Vagina (tissue), 2 donors: Measurements from ENCODE around the gene CLDN11. TPM values are rescaled to one million over a fixed set of nuclear protein-coding genes. Genes with fewer than 3 reads are reported as not detected.
A peak's percentile ranks its signal among the peaks of the same experiment; 100 is the strongest.

ENCODE experiments used
- DNase-seq, 2 donors: peaks; one replicate each; pipeline ENCODE4 v3.0.0-alpha.2; 2017; ENCODE audit errors: extremely low spot score in 2 of 2
- H3K27ac ChIP-seq: fragments of 200-600 bp; sonication (generic); one replicate; pipeline ENCODE4 v1.5.1; 2019
- H3K27me3 ChIP-seq: fragments of 200-600 bp; sonication (generic); one replicate; pipeline ENCODE4 v1.5.1; 2019
- H3K36me3 ChIP-seq, 2 donors: fragments of 200-600 bp; sonication (generic); one replicate each; pipeline ENCODE4 v1.5.1; 2017 to 2019
- H3K4me1 ChIP-seq: fragments of 200-600 bp; sonication (generic); one replicate; pipeline ENCODE4 v1.5.1; 2019
- H3K4me3 ChIP-seq, 2 donors: fragments of 200-600 bp; sonication (generic); 1 replicate in 1 of 2; 2 replicates in 1 of 2; pipeline ENCODE4 v1.5.1; 2016 to 2019
- H3K9me3 ChIP-seq: fragments of 200-600 bp; sonication (generic); one replicate; pipeline ENCODE4 v1.5.1; 2019
- CTCF ChIP-seq, 3 experiments: fragments of 450-650 bp in 2 of 3; fragments of 200-600 bp in 1 of 3; sonication (generic) in 1 of 3; IDR thresholded peaks; one replicate each; pipeline ENCODE4 v1.5.1; 2017 to 2019; ENCODE audit warnings: antibody characterized with exemption in 3 of 3, mild to moderate bottlenecking in 2 of 3, moderate library complexity in 2 of 3
- POLR2A ChIP-seq, 2 donors: fragments of 450-650 bp; IDR thresholded peaks; one replicate each; pipeline ENCODE4 v1.6.1; 2017; ENCODE audit warnings: antibody characterized with exemption in 2 of 2, mild to moderate bottlenecking in 2 of 2, moderate library complexity in 2 of 2
- POLR2AphosphoS5 ChIP-seq, 2 donors: sonication (generic); formaldehyde crosslinking; IDR thresholded peaks; one replicate each; pipeline ENCODE4 v1.9.0; 2017; ENCODE audit warnings: antibody characterized with exemption in 2 of 2, mild to moderate bottlenecking in 2 of 2, low read depth in 1 of 2; ENCODE audit not compliant: insufficient read depth in 1 of 2
- intact Hi-C: fragments of 100-400 bp; cut with DNase I; formaldehyde crosslinking; loops from one replicate; pipeline ENCODE4 v1.15.1; 2023
- total RNA-seq: library from RNA; depleted of rRNA; stranded (reverse); fragments of >200 nt; gene quantifications from one replicate; pipeline ENCODE4 v1.2.3, GENCODE V29; 2016

Gene CLDN11
- total RNA-seq, 1 donor from 2014 or later: 136 TPM

DNA sequence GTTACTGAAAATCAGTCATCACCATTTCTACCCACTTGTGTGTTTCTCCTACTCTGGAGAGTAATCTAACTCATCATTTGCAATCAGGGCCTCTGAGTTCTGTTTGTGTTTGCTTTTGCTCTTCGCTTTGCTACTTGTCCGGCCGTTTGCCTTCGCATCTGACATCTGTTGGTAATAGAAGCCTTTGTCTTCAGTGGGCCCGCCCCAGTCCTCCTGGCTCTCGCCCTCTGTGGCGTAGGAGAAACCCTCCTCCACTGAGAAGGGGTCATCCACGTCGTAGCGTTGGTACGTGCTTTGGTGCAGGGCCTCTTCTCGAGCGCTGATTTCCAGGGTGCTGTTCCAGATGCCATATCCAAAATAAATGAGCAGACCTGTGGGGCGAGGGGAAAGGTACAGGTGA, 48.3 kb downstream of the CLDN11 start:
- Histone ChIP-seq H3K27me3 (no peaks in the 10 kb centered on the region), H3K27ac (no peak overlapping the region), H3K4me3 (no peak overlapping the region), H3K4me1 (peaks cover 27% of the 10 kb centered on the region), H3K36me3 (no peaks in the 10 kb centered on the region), H3K9me3 (no peaks in the 10 kb centered on the region)
- no peak for TF ChIP-seq POLR2A (IDR thresholded peaks at IDR 0.05)
- TF ChIP-seq POLR2AphosphoS5 (IDR thresholded peaks at IDR 0.05; ENCODE audit: insufficient read depth in 1 of 2, low read depth in 1 of 2): no peak
- TF ChIP-seq CTCF (IDR thresholded peaks at IDR 0.05): no peak
- no peak for DNase-seq
- intact Hi-C loops: no loop called here

DNA sequence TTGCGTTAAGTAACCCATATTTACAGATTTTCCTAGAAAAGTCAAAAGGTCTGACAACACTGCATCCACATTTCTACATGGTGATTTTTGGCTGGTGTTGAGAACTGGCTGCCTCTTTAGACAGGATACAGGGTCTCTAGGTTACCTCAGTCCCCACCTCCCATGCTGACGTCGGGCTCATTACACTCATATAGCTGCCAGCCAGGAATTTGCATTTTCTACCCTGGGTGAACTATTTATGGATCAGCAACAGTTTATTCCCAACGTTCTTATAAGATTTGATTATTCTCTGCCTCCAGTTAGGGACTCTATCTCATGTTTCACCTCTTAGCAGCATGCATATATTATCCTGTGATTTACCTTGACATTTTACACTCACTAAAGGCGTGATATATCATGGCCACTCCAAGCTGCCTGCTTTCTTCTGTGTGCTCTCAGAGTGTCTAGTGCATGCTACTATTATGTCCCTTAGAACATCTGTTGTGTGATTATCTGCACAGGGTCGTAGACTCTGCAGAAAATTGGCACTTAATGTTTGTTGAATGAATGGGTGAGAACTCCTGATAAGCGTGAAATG, 49.0 kb downstream of the CLDN11 start:
- no peak overlapping the region for H3K4me3 ChIP-seq

DNA sequence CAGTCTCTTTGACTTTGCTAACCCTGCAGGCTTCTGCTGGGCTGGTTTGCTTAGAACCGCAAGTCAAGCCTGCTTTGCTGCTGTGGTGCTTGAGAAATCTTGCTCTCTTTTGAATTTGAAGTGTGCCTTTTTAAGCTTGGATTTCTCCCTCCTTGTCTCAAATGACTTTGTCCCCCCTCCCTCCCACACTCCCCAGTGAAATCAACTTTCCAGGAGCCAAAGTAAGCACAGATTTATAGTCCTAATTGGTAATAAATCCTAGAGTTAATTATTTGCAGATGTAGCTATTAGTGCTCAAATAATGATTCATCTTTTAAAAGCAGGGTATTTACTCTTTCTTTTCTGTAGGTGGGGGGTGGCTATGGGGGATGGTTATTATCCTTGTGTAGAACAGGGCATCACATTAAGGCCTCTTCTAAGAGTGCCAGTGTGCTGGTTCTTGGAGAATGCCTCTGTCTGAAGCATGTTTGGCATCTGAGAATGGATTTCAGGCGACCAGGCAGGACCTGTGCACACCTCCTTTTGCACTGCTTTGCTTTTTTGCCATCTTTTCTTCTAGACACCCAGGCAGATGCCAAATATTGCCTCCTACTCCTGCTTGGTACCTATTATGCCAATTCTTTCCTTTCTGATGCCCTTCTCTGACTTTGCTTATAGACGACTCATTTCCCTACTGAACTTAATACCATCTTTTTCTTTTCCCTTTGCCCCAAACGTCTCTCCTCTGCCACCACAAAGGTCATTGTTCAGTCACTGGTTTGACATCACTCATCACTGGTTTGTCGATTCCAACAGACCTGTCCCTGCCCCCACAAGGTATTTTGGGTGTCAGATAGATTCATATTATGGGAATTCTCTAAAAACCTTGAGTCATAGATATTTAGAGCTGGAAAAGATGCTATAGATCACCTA, 50.7 kb downstream of the CLDN11 start:
- Histone ChIP-seq H3K4me3 (no peak overlapping the region), H3K27ac (peak overlapping the region; percentile 74), H3K36me3 (no peaks in the 10 kb centered on the region), H3K4me1 (peaks cover 41% of the 10 kb centered on the region), H3K27me3 (no peaks in the 10 kb centered on the region), H3K9me3 (no peaks in the 10 kb centered on the region)
- intact Hi-C loops: no loop called here
- no peak for DNase-seq
- TF ChIP-seq POLR2AphosphoS5 (IDR thresholded peaks at IDR 0.05; ENCODE audit: insufficient read depth in 1 of 2, low read depth in 1 of 2) (peak in 1 of 2 donors; percentile 50), POLR2A (IDR thresholded peaks at IDR 0.05) (no peak), CTCF (IDR thresholded peaks at IDR 0.05) (no peak)

More for the DNA sequence above, 49.0 kb downstream of the CLDN11 start:
- no peaks in the 10 kb centered on the region for H3K27me3 ChIP-seq
- intact Hi-C loops: no loop called here
- no peaks in the 10 kb centered on the region for H3K36me3 ChIP-seq
- no peak for DNase-seq
- H3K27ac ChIP-seq: no peak overlapping the region
- TF ChIP-seq POLR2A (IDR thresholded peaks at IDR 0.05) (no peak), CTCF (IDR thresholded peaks at IDR 0.05) (no peak), POLR2AphosphoS5 (IDR thresholded peaks at IDR 0.05; ENCODE audit: insufficient read depth in 1 of 2, low read depth in 1 of 2) (no peak)
- no peaks in the 10 kb centered on the region for H3K9me3 ChIP-seq
- peaks cover 27% of the 10 kb centered on the region for H3K4me1 ChIP-seq

GRCh38 chr3:170470063-170471016, 51.7 kb downstream of the CLDN11 start:
- DNase-seq: no peak
- intact Hi-C loops: no loop called here
- no peak overlapping the region for H3K4me3 ChIP-seq
- peak in 1 of 2 donors; percentile 33 for TF ChIP-seq POLR2AphosphoS5 (IDR thresholded peaks at IDR 0.05; ENCODE audit: insufficient read depth in 1 of 2, low read depth in 1 of 2)
- no peak for TF ChIP-seq CTCF (IDR thresholded peaks at IDR 0.05)
- no peaks in the 10 kb centered on the region for H3K27me3 ChIP-seq
- peaks cover 49% of the 10 kb centered on the region for H3K4me1 ChIP-seq
- no peaks in the 10 kb centered on the region for H3K9me3 ChIP-seq
- H3K27ac ChIP-seq: peak overlapping the region; percentile 45
- no peaks in the 10 kb centered on the region for H3K36me3 ChIP-seq
